ENCODE measurements around the gene GABPB2. TPM values are rescaled to one million over a fixed set of nuclear protein-coding genes. Genes with fewer than 3 reads are reported as not detected.

The GABPB2 gene
- total and polyA plus RNA-seq, 2 donors: 8.5 to 18.9 TPM

DNA sequence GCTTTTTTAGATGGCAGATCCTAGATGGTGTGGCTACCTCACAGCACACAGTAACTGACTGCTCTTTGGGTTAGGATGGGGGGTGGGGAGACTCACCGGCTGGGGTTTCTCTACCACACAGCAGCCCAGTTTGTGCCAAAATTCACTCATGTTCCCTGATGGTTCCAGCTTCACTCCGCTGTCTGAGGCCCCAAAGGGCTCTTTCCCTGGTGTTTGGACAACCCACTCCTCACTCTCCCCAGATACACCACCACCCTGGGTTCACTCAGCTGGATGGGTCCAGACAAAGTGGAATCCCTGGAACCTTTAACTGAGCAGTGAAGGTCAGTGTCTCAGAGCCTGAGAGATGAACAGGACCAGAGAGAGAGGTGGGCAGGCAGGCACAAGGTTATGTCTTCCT lies 15.0 kb upstream of the GABPB2 start:
- Histone ChIP-seq H3K36me3 (ENCODE audit: control insufficient read depth in 2 of 2, insufficient read depth in 2 of 2, low read length in 1 of 2) (peaks cover 44 to 59% of the 10 kb centered on the region in 2 donors), H3K27ac (ENCODE audit: low read depth in 1 of 2, low read length in 1 of 2) (peak overlapping the region; percentile 69 to 86), H3K9me3 (ENCODE audit: control insufficient read depth in 2 of 2, insufficient read depth in 1 of 2, low read length in 1 of 2) (no peaks in the 10 kb centered on the region), H3K27me3 (ENCODE audit: control insufficient read depth in 2 of 2, insufficient read depth in 1 of 2, low read length in 1 of 2) (no peaks in the 10 kb centered on the region), H3K4me1 (ENCODE audit: control insufficient read depth in 2 of 2, insufficient read depth in 2 of 2, low read length in 2 of 2) (peaks cover 18 to 45% of the 10 kb centered on the region in 2 donors), H3K4me3 (ENCODE audit: low read length in 2 of 2) (peak overlapping the region; percentile 13 to 38)
- WGBS: 44% methylated on average over 2 of the region's 2 CpGs
- DNase-seq (ENCODE audit: low read depth in 6 of 9, low spot score in 9 of 9): no peak

GRCh38 chr1:151056149-151056548 lies 14.4 kb upstream of the GABPB2 start:
- WGBS: 23% methylated on average over 2 of the region's 2 CpGs
- H3K9me3 ChIP-seq (ENCODE audit: control insufficient read depth in 2 of 2, insufficient read depth in 1 of 2, low read length in 1 of 2): no peaks in the 10 kb centered on the region
- peak overlapping the region; percentile 13 to 38 for H3K4me3 ChIP-seq (ENCODE audit: low read length in 2 of 2)
- peaks cover 18 to 48% of the 10 kb centered on the region in 2 donors for H3K4me1 ChIP-seq (ENCODE audit: control insufficient read depth in 2 of 2, insufficient read depth in 2 of 2, low read length in 2 of 2)
- no peaks in the 10 kb centered on the region for H3K27me3 ChIP-seq (ENCODE audit: control insufficient read depth in 2 of 2, insufficient read depth in 1 of 2, low read length in 1 of 2)
- H3K36me3 ChIP-seq (ENCODE audit: control insufficient read depth in 2 of 2, insufficient read depth in 2 of 2, low read length in 1 of 2): peaks cover 44 to 55% of the 10 kb centered on the region in 2 donors
- peak in 4 of 9 donors; percentile 18 to 74 (median 35) for DNase-seq (ENCODE audit: low read depth in 6 of 9, low spot score in 9 of 9)
- H3K27ac ChIP-seq (ENCODE audit: low read depth in 1 of 2, low read length in 1 of 2): peak overlapping the region; percentile 69 to 86

DNA sequence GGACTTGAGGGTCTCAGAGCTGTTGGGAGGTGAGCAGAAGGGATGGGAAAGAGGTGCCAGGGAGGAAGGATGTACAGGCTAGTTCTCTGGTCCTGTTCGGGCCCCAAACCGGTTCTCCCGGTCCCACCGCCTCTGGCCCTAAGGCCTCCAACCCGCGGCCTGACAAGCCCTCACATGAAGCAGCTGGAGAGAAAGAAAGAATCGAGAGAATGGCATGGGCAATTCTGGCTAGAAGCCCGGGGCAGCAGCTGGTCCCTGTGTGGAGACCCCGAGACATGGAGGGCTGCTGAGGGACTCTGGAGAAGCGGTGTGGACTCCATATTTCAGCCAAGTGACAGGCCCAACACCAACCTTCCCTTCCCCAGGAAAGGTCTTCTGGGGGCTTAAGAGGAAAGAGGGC lies 11.9 kb upstream of the GABPB2 start:
- Histone ChIP-seq H3K4me3 (ENCODE audit: low read length in 2 of 2) (peak overlapping the region; percentile 80 to 88), H3K4me1 (ENCODE audit: control insufficient read depth in 2 of 2, insufficient read depth in 2 of 2, low read length in 2 of 2) (peaks cover 18 to 49% of the 10 kb centered on the region in 2 donors), H3K36me3 (ENCODE audit: control insufficient read depth in 2 of 2, insufficient read depth in 2 of 2, low read length in 1 of 2) (peaks cover 23 to 32% of the 10 kb centered on the region in 2 donors), H3K27ac (ENCODE audit: low read depth in 1 of 2, low read length in 1 of 2) (peak overlapping the region; percentile 95 to 98), H3K9me3 (ENCODE audit: control insufficient read depth in 2 of 2, insufficient read depth in 1 of 2, low read length in 1 of 2) (no peaks in the 10 kb centered on the region), H3K27me3 (ENCODE audit: control insufficient read depth in 2 of 2, insufficient read depth in 1 of 2, low read length in 1 of 2) (no peaks in the 10 kb centered on the region)
- WGBS: 4% methylated on average over 10 of the region's 10 CpGs
- DNase-seq (ENCODE audit: low read depth in 6 of 9, low spot score in 9 of 9): peak in 4 of 9 donors; percentile 16 to 49 (median 20)

DNA sequence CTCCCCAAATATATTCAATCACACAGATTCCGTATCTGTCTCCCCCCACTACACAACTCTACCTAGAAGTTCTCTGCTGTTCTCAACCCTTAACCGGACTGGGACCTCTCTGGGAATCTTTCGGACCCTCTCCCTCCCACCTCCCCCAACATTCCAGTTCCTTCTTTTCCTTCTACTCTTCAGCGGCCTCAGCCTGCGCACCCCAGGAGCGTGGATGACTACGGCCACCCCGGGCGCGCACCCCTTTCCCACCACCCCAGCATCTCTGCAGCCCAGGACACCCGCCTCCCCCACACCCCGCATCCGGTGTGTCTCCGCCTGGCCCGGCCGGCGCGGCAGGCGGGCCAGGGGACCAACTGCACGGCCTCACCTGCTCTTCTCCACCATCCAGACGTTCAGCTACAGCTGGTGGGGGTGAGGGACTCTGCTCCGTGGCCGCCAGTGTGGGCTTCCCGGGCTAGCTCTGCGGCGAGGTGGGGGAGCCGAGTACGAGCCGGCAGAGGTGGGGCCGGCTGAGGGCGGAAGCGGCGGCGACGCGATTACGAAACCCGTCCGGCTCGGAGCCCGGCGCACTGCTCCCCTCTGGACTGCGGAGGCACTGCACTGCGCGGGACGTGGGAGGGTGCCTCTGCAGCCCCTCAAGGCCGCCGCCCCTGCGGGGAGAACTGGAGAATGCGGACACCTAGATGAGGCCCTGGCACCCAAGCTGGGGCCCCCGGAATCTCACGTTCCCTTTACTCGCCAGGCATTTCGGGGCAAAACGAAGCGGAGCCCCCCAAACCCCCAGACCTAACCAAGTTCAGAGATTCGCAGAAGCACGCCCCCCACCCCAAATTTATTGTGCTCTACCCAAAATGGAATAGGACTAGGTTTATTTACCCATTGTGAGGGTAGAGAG lies 11.2 kb upstream of the GABPB2 start, which contains the start of gene CDC42SE1:
TSS of gene CDC42SE1 (minus strand) at position 514 of the 898 bp plus-strand sequence. CDS start 3,892 bp downstream, outside the sequence.
- peaks cover 17 to 30% of the 10 kb centered on the region in 2 donors for H3K36me3 ChIP-seq (ENCODE audit: control insufficient read depth in 2 of 2, insufficient read depth in 2 of 2, low read length in 1 of 2)
- H3K27me3 ChIP-seq (ENCODE audit: control insufficient read depth in 2 of 2, insufficient read depth in 1 of 2, low read length in 1 of 2): no peaks in the 10 kb centered on the region
- H3K4me1 ChIP-seq (ENCODE audit: control insufficient read depth in 2 of 2, insufficient read depth in 2 of 2, low read length in 2 of 2): peaks cover 18 to 49% of the 10 kb centered on the region in 2 donors
- whole genome bisulfite sequencing: under 1% methylated on average over 58 of the region's 58 CpGs
- peak within 1 kb of the TSS; percentile 95 to 98 for H3K27ac ChIP-seq (ENCODE audit: low read depth in 1 of 2, low read length in 1 of 2)
- no peaks in the 10 kb centered on the region for H3K9me3 ChIP-seq (ENCODE audit: control insufficient read depth in 2 of 2, insufficient read depth in 1 of 2, low read length in 1 of 2)
- H3K4me3 ChIP-seq (ENCODE audit: low read length in 2 of 2): peak within 1 kb of the TSS; percentile 80 to 88
- peak in 8 of 9 donors; percentile 56 to 92 (median 79) for DNase-seq (ENCODE audit: low read depth in 6 of 9, low spot score in 9 of 9)

DNA sequence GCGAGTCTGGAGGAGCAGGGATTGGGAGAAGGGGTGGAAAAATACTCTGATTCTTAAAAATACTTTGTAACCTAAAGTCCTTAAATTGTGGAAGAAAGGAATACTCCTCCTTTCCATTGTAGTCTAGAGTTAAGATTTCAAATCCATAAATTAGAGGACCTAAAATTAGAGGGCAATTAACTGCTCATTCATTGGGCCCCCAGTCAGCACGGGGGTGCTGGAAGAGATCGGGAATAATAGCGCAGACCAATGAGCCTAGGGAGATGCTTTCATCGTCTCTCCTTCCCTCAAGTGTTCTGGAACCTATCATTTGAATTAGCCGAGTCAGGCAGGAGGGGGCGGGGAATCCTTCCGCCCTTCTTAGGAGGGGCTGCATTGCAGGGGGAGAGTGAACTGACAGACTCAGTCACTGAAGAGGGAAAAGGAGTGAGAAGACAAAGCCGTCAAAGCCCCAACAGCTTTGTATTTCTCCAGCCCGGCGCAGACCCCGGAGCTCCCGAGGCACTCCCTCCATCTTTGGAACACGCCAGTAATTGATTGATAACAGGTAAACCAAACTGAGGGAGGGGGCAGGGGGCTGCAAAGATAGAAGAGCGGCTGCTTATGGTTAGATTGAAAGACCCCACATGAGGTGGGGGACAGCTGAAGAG lies 10.4 kb upstream of the GABPB2 start, which contains the start of gene MLLT11:
TSS of gene MLLT11 (plus strand) at position 391 of the 650 bp plus-strand sequence. CDS start 6,828 bp downstream, outside the sequence.
- Histone ChIP-seq H3K4me3 (ENCODE audit: low read length in 2 of 2) (peak within 1 kb of the TSS; percentile 80 to 88), H3K27ac (ENCODE audit: low read depth in 1 of 2, low read length in 1 of 2) (peak within 1 kb of the TSS; percentile 95 to 98), H3K27me3 (ENCODE audit: control insufficient read depth in 2 of 2, insufficient read depth in 1 of 2, low read length in 1 of 2) (no peaks in the 10 kb centered on the region), H3K4me1 (ENCODE audit: control insufficient read depth in 2 of 2, insufficient read depth in 2 of 2, low read length in 2 of 2) (peaks cover 18 to 47% of the 10 kb centered on the region in 2 donors), H3K36me3 (ENCODE audit: control insufficient read depth in 2 of 2, insufficient read depth in 2 of 2, low read length in 1 of 2) (peaks cover 9 to 25% of the 10 kb centered on the region in 2 donors), H3K9me3 (ENCODE audit: control insufficient read depth in 2 of 2, insufficient read depth in 1 of 2, low read length in 1 of 2) (no peaks in the 10 kb centered on the region)
- WGBS: under 1% methylated on average over 15 of the region's 15 CpGs
- DNase-seq (ENCODE audit: low read depth in 6 of 9, low spot score in 9 of 9): peak in 7 of 9 donors; percentile 58 to 92 (median 78)

- Histone ChIP-seq H3K27me3 (ENCODE audit: control insufficient read depth in 2 of 2, insufficient read depth in 1 of 2, low read length in 1 of 2) (no peaks in the 10 kb centered on the region), H3K36me3 (ENCODE audit: control insufficient read depth in 2 of 2, insufficient read depth in 2 of 2, low read length in 1 of 2) (peaks cover 2 to 18% of the 10 kb centered on the region in 2 donors), H3K9me3 (ENCODE audit: control insufficient read depth in 2 of 2, insufficient read depth in 1 of 2, low read length in 1 of 2) (no peaks in the 10 kb centered on the region), H3K4me1 (ENCODE audit: control insufficient read depth in 2 of 2, insufficient read depth in 2 of 2, low read length in 2 of 2) (peaks cover 14 to 40% of the 10 kb centered on the region in 2 donors), H3K4me3 (ENCODE audit: low read length in 2 of 2) (peak overlapping the region; percentile 80 to 88), H3K27ac (ENCODE audit: low read depth in 1 of 2, low read length in 1 of 2) (peak overlapping the region; percentile 95 to 98)
- peak in 2 of 9 donors; percentile 22 to 42 for DNase-seq (ENCODE audit: low read depth in 6 of 9, low spot score in 9 of 9)
- WGBS: 58% methylated on average over 4 of the region's 4 CpGs
Observed at GRCh38 chr1:151060657-151061421, 9.7 kb upstream of the GABPB2 start.

DNA sequence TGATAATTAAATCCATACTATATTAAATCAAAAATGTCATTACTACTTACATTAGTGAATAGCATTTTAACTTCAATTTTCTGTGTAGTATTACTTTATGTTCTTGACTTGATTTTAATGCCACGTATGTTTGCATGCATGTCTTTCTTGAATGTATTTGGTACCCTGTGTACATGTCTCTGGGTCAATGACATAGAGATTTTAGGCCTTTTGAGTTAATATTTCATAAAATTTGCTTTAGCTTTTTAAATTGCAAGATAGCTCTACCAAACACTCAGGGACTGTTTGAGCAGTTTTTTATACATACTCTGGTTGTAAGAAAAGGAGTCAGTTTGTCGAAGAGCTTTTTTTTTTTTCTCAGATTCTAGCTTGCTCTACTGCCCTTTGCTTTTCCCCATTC lies 8.9 kb upstream of the GABPB2 start:
- Histone ChIP-seq H3K4me1 (ENCODE audit: control insufficient read depth in 2 of 2, insufficient read depth in 2 of 2, low read length in 2 of 2) (peaks cover 7 to 32% of the 10 kb centered on the region in 2 donors), H3K4me3 (ENCODE audit: low read length in 2 of 2) (peak overlapping the region in 1 of 2 donors; percentile 88), H3K27ac (ENCODE audit: low read depth in 1 of 2, low read length in 1 of 2) (no peak overlapping the region), H3K36me3 (ENCODE audit: control insufficient read depth in 2 of 2, insufficient read depth in 2 of 2, low read length in 1 of 2) (peaks cover 3 to 15% of the 10 kb centered on the region in 2 donors), H3K27me3 (ENCODE audit: control insufficient read depth in 2 of 2, insufficient read depth in 1 of 2, low read length in 1 of 2) (no peaks in the 10 kb centered on the region), H3K9me3 (ENCODE audit: control insufficient read depth in 2 of 2, insufficient read depth in 1 of 2, low read length in 1 of 2) (no peaks in the 10 kb centered on the region)
- no peak for DNase-seq (ENCODE audit: low read depth in 6 of 9, low spot score in 9 of 9)
- 86% methylated on average over 2 of the region's 2 CpGs for WGBS

DNA sequence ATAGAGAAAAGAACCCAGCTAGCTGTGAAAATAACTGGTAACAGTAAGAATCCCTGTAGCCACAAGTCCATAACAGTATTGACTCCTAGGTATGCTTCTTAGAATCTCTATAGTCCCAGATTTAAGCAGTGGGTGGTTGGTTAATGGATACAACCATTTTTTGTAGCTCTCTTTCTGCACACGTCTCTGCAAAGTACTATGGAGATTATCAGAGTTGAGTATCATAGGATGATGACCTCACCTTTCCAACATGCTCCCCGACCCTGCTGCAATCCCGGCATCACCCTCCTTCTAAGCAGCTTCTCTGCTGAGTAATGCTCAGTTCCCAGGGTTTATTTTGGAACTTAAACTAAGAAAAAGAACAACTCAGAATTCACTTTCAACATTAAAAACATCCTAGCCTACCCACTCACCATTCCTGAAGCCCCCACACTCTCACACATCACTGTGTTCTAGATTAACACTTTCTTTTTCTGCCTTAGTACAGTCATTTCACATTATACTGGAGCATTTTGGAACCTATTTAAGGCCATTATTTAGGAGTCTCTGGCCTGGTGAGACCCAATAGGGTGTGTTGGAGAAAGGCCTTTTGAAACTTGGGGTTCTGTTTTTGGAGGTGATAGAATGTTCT lies 7.7 kb upstream of the GABPB2 start:
- 98% methylated on average over 3 of the region's 3 CpGs for WGBS
- H3K27ac ChIP-seq (ENCODE audit: low read depth in 1 of 2, low read length in 1 of 2): no peak overlapping the region
- peaks cover 0 to 20% of the 10 kb centered on the region in 2 donors for H3K4me1 ChIP-seq (ENCODE audit: control insufficient read depth in 2 of 2, insufficient read depth in 2 of 2, low read length in 2 of 2)
- no peaks in the 10 kb centered on the region for H3K9me3 ChIP-seq (ENCODE audit: control insufficient read depth in 2 of 2, insufficient read depth in 1 of 2, low read length in 1 of 2)
- DNase-seq (ENCODE audit: low read depth in 6 of 9, low spot score in 9 of 9): no peak
- peaks cover 9 to 23% of the 10 kb centered on the region in 2 donors for H3K36me3 ChIP-seq (ENCODE audit: control insufficient read depth in 2 of 2, insufficient read depth in 2 of 2, low read length in 1 of 2)
- H3K27me3 ChIP-seq (ENCODE audit: control insufficient read depth in 2 of 2, insufficient read depth in 1 of 2, low read length in 1 of 2): no peaks in the 10 kb centered on the region
- no peak overlapping the region for H3K4me3 ChIP-seq (ENCODE audit: low read length in 2 of 2)

Measured in thymus (tissue), 11 donors.